GM18499 (cell line): ENCODE data around the gene CAMKK1.

Source experiments
- ATAC-seq: cut with Tn5 transposase; IDR thresholded peaks from one replicate; pipeline ENCODE4 v1.9.1; 2021; ENCODE audit warnings: moderate number of reproducible peaks; ENCODE audit not compliant: insufficient read depth, unreplicated experiment

Gene CAMKK1

GRCh38 chr17:3817851-3818605, 74.8 kb downstream of the CAMKK1 start:
- no peak for ATAC-seq

- ATAC-seq = no peak
These were observed 76.9 kb downstream of the CAMKK1 start for GRCh38 chr17:3815925-3816324.

DNA sequence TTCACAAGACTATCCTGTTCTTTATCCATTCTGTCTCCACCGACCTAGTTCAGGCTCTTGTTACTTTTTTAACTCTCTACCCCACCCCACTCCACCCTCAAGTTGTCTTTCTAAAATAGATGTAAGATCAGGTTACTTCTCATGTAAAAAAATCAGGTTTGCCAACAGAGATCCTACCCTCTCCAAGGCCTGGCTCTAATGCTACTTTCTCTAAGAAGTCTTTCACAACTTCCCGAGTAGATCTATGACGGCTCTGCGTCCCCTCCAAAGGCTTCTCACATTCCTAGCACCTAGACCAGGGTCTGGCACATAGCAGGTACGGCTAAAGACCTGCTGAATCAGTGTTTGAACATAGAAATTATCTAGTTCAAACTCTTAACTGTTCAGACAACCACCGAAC, 77.7 kb downstream of the CAMKK1 start:
- no peak for ATAC-seq

- no peak for ATAC-seq
These were observed 78.5 kb downstream of the CAMKK1 start for GRCh38 chr17:3814361-3814760.

DNA sequence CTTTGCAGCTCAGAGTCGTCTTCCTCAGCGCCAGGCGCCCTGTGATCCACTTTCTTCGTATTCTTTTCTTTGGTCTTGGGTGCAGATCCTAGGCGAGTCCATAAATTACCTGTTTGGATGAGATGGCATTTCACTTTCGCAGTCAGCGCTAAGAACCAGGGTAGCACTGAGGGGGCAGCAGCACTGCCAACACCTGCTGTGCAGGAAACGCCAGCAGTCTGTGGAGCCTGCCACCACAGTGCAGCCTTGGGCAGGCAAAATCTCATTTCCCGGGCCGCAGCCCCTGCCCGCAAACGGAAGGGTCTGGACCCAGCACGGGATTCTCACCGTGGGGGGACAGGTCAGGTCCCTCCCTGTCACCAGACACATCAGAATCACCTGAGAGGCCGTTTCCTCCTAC, 79.7 kb downstream of the CAMKK1 start:
- ATAC-seq = no peak

GRCh38 chr17:3812771-3813170, 80.1 kb downstream of the CAMKK1 start:
- ATAC-seq = no peak

GRCh38 chr17:3812284-3812683, 80.6 kb downstream of the CAMKK1 start:
- ATAC-seq = no peak
